Adrenal gland (tissue), 12 donors: Measurements from ENCODE around the gene PARD6G. TPM values are rescaled to one million over a fixed set of nuclear protein-coding genes. Genes with fewer than 3 reads are reported as not detected.

Experiments used
- DNase-seq, 7 donors: peaks; one replicate each; pipeline ENCODE4 v3.0.0-alpha.2; 2019 to 2020
- H3K27ac ChIP-seq, 5 donors: fragments of 200-600 bp; sonication (generic) in 4 of 5; 1 replicate in 3 of 5; 2 replicates in 2 of 5; pipeline versions ENCODE4 v1.5.1 to v1.8.0; 2016 to 2020; ENCODE audit warnings: mild to moderate bottlenecking in 1 of 5
- H3K27me3 ChIP-seq: fragments of 200-600 bp; 2 replicates; pipeline ENCODE4 v1.8.0; 2021
- H3K36me3 ChIP-seq, 2 donors: fragments of 200-600 bp; replicated peaks in 1 of 2; 1 replicate in 1 of 2; 2 replicates in 1 of 2; pipeline versions ENCODE4 v1.5.1 to v1.8.0; 2018 to 2022
- H3K4me1 ChIP-seq, 2 donors: fragments of 200-600 bp; replicated peaks in 1 of 2; 1 replicate in 1 of 2; 2 replicates in 1 of 2; pipeline versions ENCODE4 v1.5.1 to v1.8.0; 2018 to 2021
- H3K4me3 ChIP-seq, 4 donors: fragments of 200-600 bp; sonication (generic) in 3 of 4; one replicate each; pipeline ENCODE4 v1.5.1; 2016 to 2018
- H3K9me3 ChIP-seq, 3 donors: fragments of 200-600 bp; sonication (generic) in 1 of 3; replicated peaks in 1 of 3; 1 replicate in 2 of 3; 2 replicates in 1 of 3; pipeline versions ENCODE4 v1.5.1 to v1.8.0; 2016 to 2021
- CTCF ChIP-seq, 6 experiments: fragments of 450-650 bp in 4 of 6; fragments of 200-600 bp in 2 of 6; sonication (generic) in 1 of 6; IDR thresholded peaks; 1 replicate in 5 of 6; 2 replicates in 1 of 6; pipeline versions ENCODE4 v1.5.1 to v1.8.0; 2016 to 2021; ENCODE audit warnings: antibody characterized with exemption in 6 of 6, mild to moderate bottlenecking in 2 of 6, moderate library complexity in 1 of 6
- POLR2A ChIP-seq, 2 donors: fragments of 450-650 bp; IDR thresholded peaks; one replicate each; pipeline ENCODE4 v1.6.1; 2017; ENCODE audit warnings: antibody characterized with exemption in 2 of 2, mild to moderate bottlenecking in 2 of 2, moderate library complexity in 1 of 2
- WGBS, 4 donors: extraction: QIAGEN DNeasy Blood & Tissue Kit in 2 of 4; methylation state at CpG; one replicate each; pipeline versions ENCODE4 v1.1.5 to v1.1.7; 2013 to 2017; 5-methylcytosine and 5-hydroxymethylcytosine counted together
- intact Hi-C, 2 donors: fragments of 100-400 bp; cut with DNase I; formaldehyde crosslinking; loops; one replicate each; pipeline versions ENCODE4 v1.14.1 to v1.15.0; 2022 to 2023
- polyA plus RNA-seq, 3 donors: library from polyadenylated mRNA; stranded (reverse); fragments of 200-250 nt in 2 of 3; fragments of 350-450 nt in 1 of 3; fragmentation: Illumina TruSeq in 1 of 3; extraction: RNeasy Lipid Tissue Mini Kit (QIAGEN cat#74804) in 1 of 3; gene quantifications; one replicate each; pipeline ENCODE4 v1.2.3, GENCODE V29; 2013 to 2014
- total RNA-seq, 9 donors: library from RNA; depleted of rRNA in 4 of 9; stranded (reverse); fragments of >200 nt in 4 of 9; fragments of 120-200 nt in 1 of 9; fragmentation: NEBNext Ultra II Directional in 1 of 9; extraction: Animal tissue kit (Norgen Biotek cat#: 25700) in 1 of 9; gene quantifications; one replicate each; pipeline versions ENCODE4 v1.1.0 to v1.2.4, GENCODE V29; 2013 to 2023
- donor health status: healthy with polysubstance abuse.
- donor health status: Bipolar disorder and iron deficiency.
- donor health status: DM: yes; HTN: yes; CAD: no.
- donor health status: DM: no; HTN: no; CAD: no.
- donor health status: DM: no; HTN: no; CAD: no.
- donor health status: DM: yes; HTN: yes; CAD: no.

PARD6G gene
- total and polyA plus RNA-seq, 12 donors: 0.95 to 4.3 (median 2.3) TPM

GRCh38 chr18:80252136-80252535 lies 4.8 kb upstream of the PARD6G start:
- intact Hi-C loops: no loop called here
- H3K27me3 ChIP-seq: no peaks in the 10 kb centered on the region
- TF ChIP-seq CTCF (IDR thresholded peaks at IDR 0.05): no peak
- no peak for TF ChIP-seq POLR2A (IDR thresholded peaks at IDR 0.05)
- DNase-seq: no peak
- no peaks in the 10 kb centered on the region for H3K9me3 ChIP-seq
- no peaks in the 10 kb centered on the region for H3K36me3 ChIP-seq
- no peak overlapping the region for H3K4me3 ChIP-seq
- H3K4me1 ChIP-seq: no peaks in the 10 kb centered on the region
- H3K27ac ChIP-seq: no peak overlapping the region
- 88 to 91% (median 90%) methylated on average over 6 of the region's 6 CpGs for WGBS, 4 donors

GRCh38 chr18:80251700-80252099 lies 4.4 kb upstream of the PARD6G start:
- peaks cover 0 to under 1% of the 10 kb centered on the region in 2 donors for H3K4me1 ChIP-seq
- 82 to 92% (median 89%) methylated on average over 4 to 5 of the region's 5 CpGs for WGBS, 4 donors
- DNase-seq: no peak
- H3K36me3 ChIP-seq: no peaks in the 10 kb centered on the region
- no peaks in the 10 kb centered on the region for H3K27me3 ChIP-seq
- H3K9me3 ChIP-seq: no peaks in the 10 kb centered on the region
- intact Hi-C loops: no loop called here
- no peak overlapping the region for H3K27ac ChIP-seq
- TF ChIP-seq CTCF (IDR thresholded peaks at IDR 0.05) (no peak), POLR2A (IDR thresholded peaks at IDR 0.05) (no peak)
- no peak overlapping the region for H3K4me3 ChIP-seq

GRCh38 chr18:80250740-80251364 lies 3.5 kb upstream of the PARD6G start:
- intact Hi-C loops: no loop called here
- Histone ChIP-seq H3K4me1 (peaks cover 3 to 4% of the 10 kb centered on the region in 2 donors), H3K27ac (no peak overlapping the region), H3K9me3 (no peaks in the 10 kb centered on the region), H3K27me3 (no peaks in the 10 kb centered on the region), H3K4me3 (no peak overlapping the region), H3K36me3 (no peaks in the 10 kb centered on the region)
- no peak for DNase-seq
- 64 to 74% (median 69%) methylated on average over 6 of the region's 6 CpGs for WGBS, 4 donors
- TF ChIP-seq CTCF (IDR thresholded peaks at IDR 0.05) (no peak), POLR2A (IDR thresholded peaks at IDR 0.05) (no peak)

- H3K4me1 ChIP-seq: peaks cover 3 to 4% of the 10 kb centered on the region in 2 donors
- H3K4me3 ChIP-seq: no peak overlapping the region
- no peaks in the 10 kb centered on the region for H3K27me3 ChIP-seq
- TF ChIP-seq POLR2A (IDR thresholded peaks at IDR 0.05) (no peak), CTCF (IDR thresholded peaks at IDR 0.05) (no peak)
- no peaks in the 10 kb centered on the region for H3K36me3 ChIP-seq
- no peak for DNase-seq
- 81 to 87% (median 82%) methylated on average over 7 of the region's 7 CpGs for WGBS, 4 donors
- no peak overlapping the region for H3K27ac ChIP-seq
- no peaks in the 10 kb centered on the region for H3K9me3 ChIP-seq
- intact Hi-C loops: no loop called here
These were observed 2.1 kb upstream of the PARD6G start for GRCh38 chr18:80249217-80250093.
